NCI-H446 treated with DMSO at 0.1 percent for 48 hours (cell line): Measurements from ENCODE around the gene AGTR1.
"Not testable (repeated sequence)": the region's sequence is repeated elsewhere in the genome, so short reads cannot be mapped to it uniquely, and the experiment has no call there.

Experiments used
- DNase-seq: peaks from one replicate; lab custom pipeline; 2025; lab: John Stamatoyannopoulos, UW

The AGTR1 gene

GRCh38 chr3:148718982-148719862 is 21.5 kb downstream of the AGTR1 start:
- no peak for DNase-seq

GRCh38 chr3:148720873-148721272 is 23.2 kb downstream of the AGTR1 start:
- no peak for DNase-seq

GRCh38 chr3:148723631-148724030 is 25.9 kb downstream of the AGTR1 start:
- no peak for DNase-seq

DNA sequence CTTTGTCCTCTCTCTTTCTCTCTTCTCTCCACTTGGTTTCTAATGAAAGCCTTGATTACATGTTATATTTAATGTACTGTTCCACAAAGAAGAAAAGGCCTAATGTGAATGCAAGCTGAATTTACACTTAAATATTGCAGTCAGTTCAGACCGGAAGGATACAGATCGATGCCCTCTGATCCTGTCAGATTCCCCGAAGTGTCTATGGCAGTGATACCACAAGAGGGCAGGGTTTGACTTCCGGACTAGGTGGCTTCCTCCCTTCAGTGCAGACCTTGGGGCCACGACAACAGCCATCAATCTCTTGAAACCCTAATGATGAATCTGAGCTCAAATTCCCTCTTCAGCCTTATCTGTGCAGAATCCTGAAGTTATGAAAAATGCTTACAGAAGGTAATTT is 29.5 kb downstream of the AGTR1 start:
- no peak for DNase-seq

DNA sequence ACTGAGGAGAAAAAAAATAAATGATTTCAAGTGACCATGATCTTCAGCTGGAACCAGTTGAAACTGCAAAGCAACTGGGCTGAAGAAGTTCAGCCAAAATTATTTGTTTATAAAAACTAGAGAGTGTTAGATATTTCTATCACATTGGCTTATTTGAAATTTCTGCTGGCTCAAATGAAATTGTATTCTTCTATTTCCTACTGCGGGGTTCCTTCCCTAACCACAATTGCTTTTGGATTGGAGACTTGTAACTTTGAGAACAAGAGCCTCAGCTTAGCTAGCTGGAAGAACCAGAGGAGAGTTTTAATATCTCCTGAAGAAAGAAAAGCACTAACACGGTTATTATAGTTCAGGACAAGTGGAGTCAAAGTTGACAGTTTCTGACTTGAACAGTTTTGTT is 31.1 kb downstream of the AGTR1 start:
- DNase-seq: no peak

GRCh38 chr3:148729476-148730055 is 31.9 kb downstream of the AGTR1 start:
- DNase-seq: no peak

DNA sequence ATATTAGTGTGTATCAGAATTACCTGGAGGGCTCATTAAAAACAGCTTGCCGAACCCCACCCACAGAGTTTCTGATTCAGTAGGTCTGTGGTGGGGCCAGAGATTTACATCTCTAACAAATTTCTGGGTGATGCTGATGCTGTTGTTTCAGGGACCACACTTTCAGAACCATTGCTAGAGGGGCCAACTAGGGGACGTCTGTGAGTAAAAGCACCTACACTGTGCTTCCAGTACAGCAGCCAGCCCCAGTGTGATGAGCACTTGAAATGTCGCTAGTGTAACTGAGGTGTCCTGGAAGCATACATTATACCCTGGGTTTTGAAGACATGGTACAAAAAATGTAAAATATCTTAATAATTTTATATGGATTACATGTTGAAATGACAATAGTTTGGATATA is 33.0 kb downstream of the AGTR1 start:
- DNase-seq: no peak

GRCh38 chr3:148735597-148735996 is 37.9 kb downstream of the AGTR1 start:
- no peak for DNase-seq

GRCh38 chr3:148736086-148736485 is 38.4 kb downstream of the AGTR1 start:
- DNase-seq: no peak

GRCh38 chr3:148737104-148737530 is 39.4 kb downstream of the AGTR1 start:
- no peak for DNase-seq

DNA sequence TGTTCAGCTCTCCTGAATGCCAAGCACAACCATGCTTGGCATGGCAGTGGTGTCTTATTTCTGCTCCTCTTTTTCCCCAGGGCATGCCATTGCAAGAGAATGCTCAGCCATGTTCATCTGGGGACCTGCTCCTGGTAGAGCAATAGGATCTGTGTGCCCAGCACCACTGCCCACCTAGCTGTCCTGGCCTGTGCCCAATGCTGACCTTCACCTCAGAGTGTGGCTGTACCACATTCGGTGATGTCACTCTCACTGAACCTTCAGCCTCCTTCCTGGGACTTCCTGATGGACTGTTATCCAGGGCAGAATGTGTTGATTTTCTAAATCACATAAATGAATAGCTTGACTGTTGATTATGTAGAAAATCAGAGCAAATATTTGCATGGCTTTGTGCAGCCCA is 42.0 kb downstream of the AGTR1 start:
- no peak for DNase-seq

DNA sequence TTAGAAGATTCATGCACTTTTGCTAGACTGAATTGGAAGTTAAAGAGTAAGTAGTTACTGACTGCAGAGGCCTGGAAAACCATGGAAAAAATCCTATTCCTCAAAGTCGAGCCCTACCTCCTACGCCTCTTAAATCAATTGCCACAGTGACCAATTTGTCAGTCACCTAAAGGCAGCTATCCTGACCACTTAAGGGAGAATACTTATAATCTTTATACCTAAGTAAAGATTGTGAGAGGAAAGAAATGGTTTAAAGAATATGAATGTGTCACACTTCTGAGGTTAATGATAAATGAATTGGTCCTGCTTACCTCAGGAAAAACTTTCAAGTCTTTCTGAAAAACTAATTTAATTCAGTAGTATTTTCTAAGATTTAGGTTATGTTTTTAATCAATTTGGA is 42.6 kb downstream of the AGTR1 start:
- DNase-seq: no peak

DNA sequence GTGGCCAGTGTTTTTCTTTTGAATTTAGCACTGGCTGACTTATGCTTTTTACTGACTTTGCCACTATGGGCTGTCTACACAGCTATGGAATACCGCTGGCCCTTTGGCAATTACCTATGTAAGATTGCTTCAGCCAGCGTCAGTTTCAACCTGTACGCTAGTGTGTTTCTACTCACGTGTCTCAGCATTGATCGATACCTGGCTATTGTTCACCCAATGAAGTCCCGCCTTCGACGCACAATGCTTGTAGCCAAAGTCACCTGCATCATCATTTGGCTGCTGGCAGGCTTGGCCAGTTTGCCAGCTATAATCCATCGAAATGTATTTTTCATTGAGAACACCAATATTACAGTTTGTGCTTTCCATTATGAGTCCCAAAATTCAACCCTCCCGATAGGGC is 43.5 kb downstream of the AGTR1 start:
- no peak for DNase-seq

DNA sequence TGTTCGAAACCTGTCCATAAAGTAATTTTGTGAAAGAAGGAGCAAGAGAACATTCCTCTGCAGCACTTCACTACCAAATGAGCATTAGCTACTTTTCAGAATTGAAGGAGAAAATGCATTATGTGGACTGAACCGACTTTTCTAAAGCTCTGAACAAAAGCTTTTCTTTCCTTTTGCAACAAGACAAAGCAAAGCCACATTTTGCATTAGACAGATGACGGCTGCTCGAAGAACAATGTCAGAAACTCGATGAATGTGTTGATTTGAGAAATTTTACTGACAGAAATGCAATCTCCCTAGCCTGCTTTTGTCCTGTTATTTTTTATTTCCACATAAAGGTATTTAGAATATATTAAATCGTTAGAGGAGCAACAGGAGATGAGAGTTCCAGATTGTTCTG is 44.4 kb downstream of the AGTR1 start:
- DNase-seq: no peak

DNA sequence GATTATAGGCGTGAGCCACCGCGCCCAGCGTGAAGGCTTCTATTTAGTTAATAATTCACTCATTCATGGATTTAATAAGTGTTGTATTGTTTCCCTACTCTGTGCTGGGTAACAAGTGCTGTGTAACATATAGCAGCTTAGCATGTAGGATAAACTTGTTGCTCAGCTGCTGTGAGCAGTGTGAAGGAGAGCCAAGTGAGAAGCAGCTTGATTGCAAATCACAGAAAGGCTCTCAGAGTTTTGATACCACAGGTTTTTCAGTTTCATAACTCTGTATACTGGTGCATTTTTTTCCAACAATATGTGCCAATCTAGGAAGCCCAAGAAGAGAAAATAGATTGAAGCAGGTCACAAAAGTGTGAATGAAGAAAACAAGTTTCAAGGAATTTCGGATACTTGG is 48.4 kb downstream of the AGTR1 start:
- no peak for DNase-seq

DNA sequence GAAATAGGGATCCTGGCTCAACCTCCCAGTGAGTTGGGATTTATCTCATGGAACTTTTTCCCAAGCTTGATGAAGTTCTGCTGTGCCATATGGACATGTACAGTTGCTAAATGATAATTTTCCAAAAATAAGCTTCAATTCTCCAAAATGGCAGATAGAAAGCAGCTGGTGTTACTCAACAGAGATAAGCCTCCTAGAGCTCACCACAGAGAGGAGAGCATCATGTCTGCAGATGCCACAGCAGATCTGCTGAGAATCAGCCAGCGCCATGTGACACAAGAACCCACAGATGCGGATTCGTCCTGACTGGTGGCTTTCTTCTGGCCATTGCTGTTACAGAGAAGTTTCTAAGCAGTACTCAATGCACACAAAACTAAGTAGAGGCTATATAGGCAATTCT is 50.6 kb downstream of the AGTR1 start:
- DNase-seq: no peak

DNA sequence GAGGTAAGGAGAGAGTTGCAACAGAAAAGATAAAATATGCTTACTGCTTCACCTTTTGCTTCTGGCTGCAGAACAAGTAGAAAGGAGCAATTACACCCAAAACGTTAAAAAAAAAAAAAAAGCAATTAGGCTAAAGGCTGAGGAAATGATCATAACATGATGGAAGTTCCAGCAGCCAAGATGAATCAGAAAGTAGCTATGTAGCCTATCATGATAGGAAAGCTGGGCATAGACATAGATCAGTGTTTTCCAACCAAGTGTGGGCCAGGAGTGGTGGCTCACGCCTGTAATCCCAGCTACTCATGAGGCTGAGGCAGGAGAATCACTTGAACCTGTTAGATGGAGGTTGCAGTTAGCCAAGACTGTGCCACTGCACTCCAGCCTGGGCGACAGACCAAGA is 52.6 kb downstream of the AGTR1 start:
- DNase-seq: no peak

GRCh38 chr3:148751461-148751860 is 53.8 kb downstream of the AGTR1 start:
- DNase-seq: no peak

DNA sequence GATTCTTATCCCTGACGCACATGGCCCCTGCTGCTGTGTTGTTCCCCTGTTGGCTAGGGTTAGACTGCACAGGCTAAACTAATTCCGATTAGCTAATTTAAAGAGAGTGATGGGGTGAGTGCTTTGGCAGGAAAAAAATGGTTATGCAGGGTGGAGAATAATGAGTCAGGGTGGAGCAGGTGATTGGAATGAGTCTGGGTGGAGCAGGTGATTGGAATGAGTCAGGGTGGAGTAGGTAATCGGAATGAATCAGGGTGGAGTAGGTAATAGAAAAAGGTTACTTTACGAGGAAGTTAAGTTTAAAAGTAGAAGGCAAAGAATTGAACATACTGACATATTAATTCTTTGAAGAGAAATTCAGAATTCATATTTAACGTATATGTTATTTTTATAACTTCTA is 55.7 kb downstream of the AGTR1 start:
- not testable (repeated sequence) for DNase-seq

GRCh38 chr3:148755570-148755969 is 57.9 kb downstream of the AGTR1 start:
- no peak for DNase-seq

GRCh38 chr3:148756311-148756710 is 58.6 kb downstream of the AGTR1 start:
- no peak for DNase-seq

GRCh38 chr3:148757238-148758215 is 59.8 kb downstream of the AGTR1 start:
- DNase-seq: no peak
